ENCODE measurements around the gene RAD51B. TPM values are rescaled to one million over a fixed set of nuclear protein-coding genes. Genes with fewer than 3 reads are reported as not detected.

Gene RAD51B
- total RNA-seq, 2 donors from 2014 or later: 22.8 to 33.8 TPM

GRCh38 chr14:68535404-68536017 is 715.9 kb downstream of the RAD51B start:
- Histone ChIP-seq H3K36me3 (ENCODE audit: control insufficient read depth, insufficient read depth, low read length) (no peaks in the 10 kb centered on the region), H3K4me3 (ENCODE audit: low read length) (no peak overlapping the region), H3K9ac (ENCODE audit: extremely low read depth, low read length, poor library complexity, severe bottlenecking) (no peak overlapping the region), H3K4me1 (ENCODE audit: control insufficient read depth, insufficient read depth, low read length) (no peaks in the 10 kb centered on the region), H3K9me3 (ENCODE audit: control insufficient read depth, low read length) (peaks cover 15% of the 10 kb centered on the region), H3K27ac (ENCODE audit: low read depth, low read length) (no peak overlapping the region), H3K27me3 (ENCODE audit: control insufficient read depth, insufficient read depth, low read length, poor library complexity, severe bottlenecking) (no peaks in the 10 kb centered on the region)
- DNase-seq: no peak
- peaks cover 12% of the 10 kb centered on the region for H3K9me3 Mint-ChIP-seq
- no peak for TF ChIP-seq CTCF (conservative IDR thresholded peaks at IDR 0.05)
- H3K36me3 Mint-ChIP-seq (ENCODE audit: low read depth): no peaks in the 10 kb centered on the region
- 85 to 93% methylated on average over 3 to 5 of the region's 5 CpGs for WGBS, 2 experiments (ENCODE audit: insufficient coverage in 1 of 2, insufficient read length in 1 of 2)
- H3K4me3 Mint-ChIP-seq: no peak overlapping the region
- no peaks in the 10 kb centered on the region for H3K27me3 Mint-ChIP-seq (ENCODE audit: insufficient read depth)
- no peaks in the 10 kb centered on the region for H3K4me1 Mint-ChIP-seq
- H3K27ac Mint-ChIP-seq: no peak overlapping the region

GRCh38 chr14:68536018-68536410 is 716.4 kb downstream of the RAD51B start:
- WGBS, 2 experiments (ENCODE audit: insufficient coverage in 1 of 2, insufficient read length in 1 of 2): 100% methylated on average over 1 of the region's 1 CpG; no CpG with 5 or more reads in 1 of the 2 experiments
- H3K27ac ChIP-seq (ENCODE audit: low read depth, low read length): no peak overlapping the region
- TF ChIP-seq CTCF (conservative IDR thresholded peaks at IDR 0.05): no peak

GRCh38 chr14:68538639-68539038 is 719.1 kb downstream of the RAD51B start:
- Mint-ChIP-seq H3K4me1 (no peaks in the 10 kb centered on the region), H3K36me3 (ENCODE audit: low read depth) (no peaks in the 10 kb centered on the region), H3K27me3 (ENCODE audit: insufficient read depth) (no peaks in the 10 kb centered on the region), H3K9me3 (no peaks in the 10 kb centered on the region), H3K27ac (no peak overlapping the region), H3K4me3 (no peak overlapping the region)
- no peak for DNase-seq
- Histone ChIP-seq H3K4me3 (ENCODE audit: low read length) (no peak overlapping the region), H3K9ac (ENCODE audit: extremely low read depth, low read length, poor library complexity, severe bottlenecking) (no peak overlapping the region), H3K36me3 (ENCODE audit: control insufficient read depth, insufficient read depth, low read length) (no peaks in the 10 kb centered on the region), H3K27ac (ENCODE audit: low read depth, low read length) (peak overlapping the region; percentile 89), H3K27me3 (ENCODE audit: control insufficient read depth, insufficient read depth, low read length, poor library complexity, severe bottlenecking) (no peaks in the 10 kb centered on the region), H3K4me1 (ENCODE audit: control insufficient read depth, insufficient read depth, low read length) (no peaks in the 10 kb centered on the region), H3K9me3 (ENCODE audit: control insufficient read depth, low read length) (no peaks in the 10 kb centered on the region)
- TF ChIP-seq CTCF (conservative IDR thresholded peaks at IDR 0.05): no peak
- WGBS, 2 experiments (ENCODE audit: insufficient coverage in 1 of 2, insufficient read length in 1 of 2): 85 to 90% methylated on average over 2 of the region's 2 CpGs

More at GRCh38 chr14:68536018-68536410, 716.4 kb downstream of the RAD51B start:
- Mint-ChIP-seq H3K27me3 (ENCODE audit: insufficient read depth) (no peaks in the 10 kb centered on the region), H3K4me3 (no peak overlapping the region), H3K9me3 (peaks cover 9% of the 10 kb centered on the region), H3K4me1 (no peaks in the 10 kb centered on the region), H3K36me3 (ENCODE audit: low read depth) (no peaks in the 10 kb centered on the region), H3K27ac (no peak overlapping the region)
- no peaks in the 10 kb centered on the region for H3K27me3 ChIP-seq (ENCODE audit: control insufficient read depth, insufficient read depth, low read length, poor library complexity, severe bottlenecking)
- H3K4me1 ChIP-seq (ENCODE audit: control insufficient read depth, insufficient read depth, low read length): no peaks in the 10 kb centered on the region
- H3K36me3 ChIP-seq (ENCODE audit: control insufficient read depth, insufficient read depth, low read length): no peaks in the 10 kb centered on the region
- no peak for DNase-seq
- H3K4me3 ChIP-seq (ENCODE audit: low read length): no peak overlapping the region
- H3K9me3 ChIP-seq (ENCODE audit: control insufficient read depth, low read length): peaks cover 10% of the 10 kb centered on the region
- H3K9ac ChIP-seq (ENCODE audit: extremely low read depth, low read length, poor library complexity, severe bottlenecking): no peak overlapping the region

Measured in endodermal cell (in vitro differentiated cells).